PFSK-1 (cell line): Measurements from ENCODE around the gene DOC2B.

Source experiments
- FOXP2 ChIP-seq: optimal IDR thresholded peaks from 2 replicates; pipeline ENCODE3; 2011; ENCODE audit warnings: borderline replicate concordance, control low read depth, inconsistent platforms; ENCODE audit not compliant: insufficient read depth; ENCODE audit errors: extremely low read length, extremely low read depth
- POLR2AphosphoS5 ChIP-seq: IDR thresholded peaks from 2 replicates; pipeline ENCODE4 v1.6.1; 2012; ENCODE audit warnings: low read depth, mild to moderate bottlenecking, control low read depth, low read length, moderate library complexity
- SIN3A ChIP-seq: IDR thresholded peaks from 2 replicates; pipeline ENCODE4 v1.6.1; 2012; ENCODE audit warnings: mild to moderate bottlenecking, low read length, moderate library complexity, borderline replicate concordance; ENCODE audit not compliant: insufficient read depth
- TAF1 ChIP-seq: IDR thresholded peaks from 2 replicates; pipeline ENCODE4 v1.6.1; 2012; ENCODE audit warnings: low read length, control low read depth, borderline replicate concordance; ENCODE audit not compliant: insufficient read depth
- TF ChIP-seq, protein P1 (sequence below), 2 experiments: IDR thresholded peaks; 2 replicates each; pipeline versions ENCODE4 v1.6.1 to v1.8.0; 2011 to 2012; ENCODE audit warnings: low read depth in 2 of 2, low read length in 2 of 2, control low read depth in 1 of 2, inconsistent platforms in 1 of 2, mild to moderate bottlenecking in 1 of 2, moderate library complexity in 1 of 2; ENCODE audit not compliant: insufficient read depth in 1 of 2

Gene DOC2B

DNA sequence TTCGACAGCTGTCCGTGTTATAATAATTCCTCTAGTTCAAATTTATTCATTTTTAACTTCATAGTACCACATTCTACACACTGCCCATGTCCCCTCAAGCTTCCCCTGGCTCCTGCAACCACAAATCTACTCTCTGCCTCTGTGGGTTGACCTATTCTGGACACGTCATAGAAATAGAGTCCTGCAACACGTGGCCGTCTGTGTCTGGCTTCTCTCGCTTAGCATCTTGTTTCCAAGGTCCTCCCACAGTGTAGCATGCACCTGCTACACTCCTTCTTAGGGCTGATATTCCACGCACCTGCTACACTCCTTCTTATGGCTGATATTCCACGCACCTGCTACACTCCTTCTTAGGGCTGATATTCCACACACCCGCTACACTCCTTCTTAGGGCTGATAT, 27.6 kb downstream of the DOC2B start:
- TF ChIP-seq FOXP2 (no peak), POLR2AphosphoS5 (no peak)

DNA sequence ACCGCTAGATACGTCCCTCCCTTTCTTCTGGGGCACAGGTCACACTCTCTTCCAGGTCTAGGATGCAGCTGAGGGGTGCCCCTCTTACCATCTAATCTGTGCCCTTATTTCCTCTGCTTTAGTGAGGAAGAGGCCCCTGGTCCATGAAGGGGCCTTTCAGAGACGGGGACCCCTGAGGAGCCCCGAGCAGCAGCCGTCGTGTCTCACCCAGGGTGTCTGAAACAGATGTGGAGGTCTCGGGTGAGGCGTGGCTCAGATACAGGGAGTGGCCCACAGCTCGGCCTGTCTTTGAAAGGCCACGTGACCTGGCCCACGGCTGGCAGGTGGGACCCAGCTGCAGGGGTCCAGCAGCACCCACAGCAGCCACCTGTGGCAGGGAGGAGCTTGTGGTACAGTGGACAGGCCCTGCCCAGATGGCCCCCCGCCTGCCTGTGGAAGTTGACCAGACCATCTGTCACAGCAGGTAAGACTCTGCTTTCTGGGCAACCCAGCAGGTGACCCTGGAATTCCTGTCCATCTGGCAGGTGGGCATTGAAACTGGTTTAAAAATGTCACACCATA, 28.5 kb downstream of the DOC2B start:
- TF ChIP-seq FOXP2, result no peak
- TF ChIP-seq POLR2AphosphoS5, result no peak
- no peak for TF ChIP-seq TAF1
- TF ChIP-seq, protein P1, sequence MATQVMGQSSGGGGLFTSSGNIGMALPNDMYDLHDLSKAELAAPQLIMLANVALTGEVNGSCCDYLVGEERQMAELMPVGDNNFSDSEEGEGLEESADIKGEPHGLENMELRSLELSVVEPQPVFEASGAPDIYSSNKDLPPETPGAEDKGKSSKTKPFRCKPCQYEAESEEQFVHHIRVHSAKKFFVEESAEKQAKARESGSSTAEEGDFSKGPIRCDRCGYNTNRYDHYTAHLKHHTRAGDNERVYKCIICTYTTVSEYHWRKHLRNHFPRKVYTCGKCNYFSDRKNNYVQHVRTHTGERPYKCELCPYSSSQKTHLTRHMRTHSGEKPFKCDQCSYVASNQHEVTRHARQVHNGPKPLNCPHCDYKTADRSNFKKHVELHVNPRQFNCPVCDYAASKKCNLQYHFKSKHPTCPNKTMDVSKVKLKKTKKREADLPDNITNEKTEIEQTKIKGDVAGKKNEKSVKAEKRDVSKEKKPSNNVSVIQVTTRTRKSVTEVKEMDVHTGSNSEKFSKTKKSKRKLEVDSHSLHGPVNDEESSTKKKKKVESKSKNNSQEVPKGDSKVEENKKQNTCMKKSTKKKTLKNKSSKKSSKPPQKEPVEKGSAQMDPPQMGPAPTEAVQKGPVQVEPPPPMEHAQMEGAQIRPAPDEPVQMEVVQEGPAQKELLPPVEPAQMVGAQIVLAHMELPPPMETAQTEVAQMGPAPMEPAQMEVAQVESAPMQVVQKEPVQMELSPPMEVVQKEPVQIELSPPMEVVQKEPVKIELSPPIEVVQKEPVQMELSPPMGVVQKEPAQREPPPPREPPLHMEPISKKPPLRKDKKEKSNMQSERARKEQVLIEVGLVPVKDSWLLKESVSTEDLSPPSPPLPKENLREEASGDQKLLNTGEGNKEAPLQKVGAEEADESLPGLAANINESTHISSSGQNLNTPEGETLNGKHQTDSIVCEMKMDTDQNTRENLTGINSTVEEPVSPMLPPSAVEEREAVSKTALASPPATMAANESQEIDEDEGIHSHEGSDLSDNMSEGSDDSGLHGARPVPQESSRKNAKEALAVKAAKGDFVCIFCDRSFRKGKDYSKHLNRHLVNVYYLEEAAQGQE (IDR thresholded peaks at IDR 0.05; ENCODE audit: insufficient read depth in 1 of 2, low read depth in 2 of 2, low read length in 2 of 2), result no peak
- no peak for TF ChIP-seq SIN3A

DNA sequence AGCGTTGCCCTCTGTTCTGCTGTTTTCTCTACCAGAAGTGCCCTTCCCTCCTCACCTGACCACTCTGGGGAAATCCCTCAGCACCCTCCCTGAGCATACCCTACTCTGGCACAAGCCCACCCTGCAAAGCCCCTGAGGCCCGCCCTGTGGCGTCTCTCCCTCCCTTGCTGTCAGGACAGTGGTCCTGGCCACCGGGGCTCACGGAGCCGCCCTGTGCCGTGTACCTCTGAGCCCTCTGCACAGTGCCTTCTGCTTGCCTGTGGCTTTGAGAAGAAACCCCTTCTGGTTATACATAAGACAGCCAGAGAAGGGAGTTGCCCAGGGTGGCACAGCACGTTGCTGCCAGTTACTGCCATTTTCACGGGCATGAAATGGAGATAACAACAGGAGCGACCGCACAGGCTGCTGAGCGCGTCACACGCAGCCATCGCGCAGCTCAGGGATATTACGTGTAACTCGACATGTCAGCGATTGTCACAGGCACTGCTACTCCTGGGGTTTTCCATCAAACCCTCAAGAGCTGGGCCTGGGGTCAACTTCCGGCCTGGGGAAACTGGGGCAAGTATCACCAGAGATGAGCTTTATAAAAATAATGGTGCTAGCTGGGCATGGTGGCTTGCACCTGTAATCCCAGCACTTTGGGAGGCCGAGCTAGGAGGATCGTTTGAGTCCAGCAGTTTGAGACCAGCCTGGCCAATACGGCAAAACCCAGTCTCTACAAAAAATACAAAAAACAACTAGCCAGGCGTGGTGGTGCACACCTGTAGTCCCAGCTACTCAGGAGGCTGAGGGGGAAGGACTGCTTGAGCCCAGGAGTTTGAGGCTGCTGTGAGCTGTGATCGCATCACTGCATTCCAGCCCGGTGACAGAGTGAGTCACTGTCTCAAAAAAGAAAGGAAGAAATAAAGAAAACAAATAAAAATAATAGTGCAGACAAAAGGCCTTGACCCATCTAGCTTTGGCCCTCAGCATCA, 29.3 kb downstream of the DOC2B start:
- TF ChIP-seq, protein P1 (IDR thresholded peaks at IDR 0.05; ENCODE audit: insufficient read depth in 1 of 2, low read depth in 2 of 2, low read length in 2 of 2), result no peak
- no peak for TF ChIP-seq POLR2AphosphoS5
- no peak for TF ChIP-seq FOXP2
- TF ChIP-seq SIN3A, result no peak
- TF ChIP-seq TAF1, result no peak

DNA sequence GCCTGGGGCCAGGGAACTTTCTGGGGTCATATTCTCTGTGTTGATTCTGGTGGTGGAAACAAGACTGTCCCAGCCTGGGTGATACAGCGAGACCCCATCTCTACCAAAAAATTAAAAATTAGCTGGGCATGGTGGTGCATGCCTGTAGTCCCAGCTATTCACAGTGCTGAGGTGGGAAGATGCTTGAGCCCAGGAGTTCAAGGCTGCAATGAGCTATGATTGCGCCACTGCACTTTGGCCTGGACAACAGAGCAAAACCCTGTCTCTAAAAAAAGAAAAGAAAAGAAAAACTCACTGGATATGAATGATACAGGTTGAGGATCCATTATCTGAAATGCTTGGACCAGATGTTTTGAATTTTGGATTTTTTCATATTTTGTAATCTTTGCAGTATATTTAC, 30.4 kb downstream of the DOC2B start:
- TF ChIP-seq TAF1 (no peak), FOXP2 (no peak), POLR2AphosphoS5 (no peak), SIN3A (no peak)
- TF ChIP-seq, protein P1 (IDR thresholded peaks at IDR 0.05; ENCODE audit: insufficient read depth in 1 of 2, low read depth in 2 of 2, low read length in 2 of 2), result no peak

DNA sequence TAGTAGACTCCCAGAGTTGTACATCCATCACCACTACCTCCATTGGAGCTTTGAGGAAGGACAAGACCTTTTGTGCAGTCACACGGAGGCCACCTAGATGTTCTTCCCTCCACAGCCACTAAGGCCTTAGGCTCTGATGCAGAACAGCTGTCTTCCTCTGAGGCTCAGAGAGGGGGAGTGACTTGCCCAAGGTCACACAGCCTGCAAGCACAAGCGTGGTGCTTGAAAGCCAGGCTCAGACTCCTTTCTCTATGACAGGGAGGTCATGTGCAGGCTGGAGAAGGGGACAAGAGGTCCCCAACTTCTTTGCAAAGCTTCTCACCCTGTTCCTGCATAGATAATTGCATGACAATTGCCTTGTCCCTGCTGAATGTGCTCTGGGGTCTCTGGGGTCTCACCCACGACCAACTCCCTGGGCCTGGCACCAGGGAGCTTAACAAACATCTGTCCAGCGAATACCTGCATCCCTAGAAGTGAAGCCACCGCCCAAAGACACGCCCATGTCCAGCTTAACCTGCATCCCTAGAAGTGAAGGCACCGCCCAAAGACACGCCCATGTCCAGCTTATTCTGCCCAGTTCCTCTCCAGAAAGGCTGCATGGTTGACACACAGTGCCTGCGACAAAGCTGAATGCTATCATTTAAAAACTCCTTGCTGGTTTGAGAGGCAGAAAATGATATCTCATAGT, 31.4 kb downstream of the DOC2B start:
- TF ChIP-seq FOXP2, result no peak
- no peak for TF ChIP-seq POLR2AphosphoS5
- no peak for TF ChIP-seq SIN3A
- TF ChIP-seq, protein P1 (IDR thresholded peaks at IDR 0.05; ENCODE audit: insufficient read depth in 1 of 2, low read depth in 2 of 2, low read length in 2 of 2), result no peak
- TF ChIP-seq TAF1, result no peak
